ENCODE results near the gene SLC6A6. TPM values are rescaled to one million over a fixed set of nuclear protein-coding genes. Genes with fewer than 3 reads are reported as not detected.

The SLC6A6 gene
- total and polyA plus RNA-seq, 2 experiments from 2014 or later = 4.6 to 10.6 TPM

DNA sequence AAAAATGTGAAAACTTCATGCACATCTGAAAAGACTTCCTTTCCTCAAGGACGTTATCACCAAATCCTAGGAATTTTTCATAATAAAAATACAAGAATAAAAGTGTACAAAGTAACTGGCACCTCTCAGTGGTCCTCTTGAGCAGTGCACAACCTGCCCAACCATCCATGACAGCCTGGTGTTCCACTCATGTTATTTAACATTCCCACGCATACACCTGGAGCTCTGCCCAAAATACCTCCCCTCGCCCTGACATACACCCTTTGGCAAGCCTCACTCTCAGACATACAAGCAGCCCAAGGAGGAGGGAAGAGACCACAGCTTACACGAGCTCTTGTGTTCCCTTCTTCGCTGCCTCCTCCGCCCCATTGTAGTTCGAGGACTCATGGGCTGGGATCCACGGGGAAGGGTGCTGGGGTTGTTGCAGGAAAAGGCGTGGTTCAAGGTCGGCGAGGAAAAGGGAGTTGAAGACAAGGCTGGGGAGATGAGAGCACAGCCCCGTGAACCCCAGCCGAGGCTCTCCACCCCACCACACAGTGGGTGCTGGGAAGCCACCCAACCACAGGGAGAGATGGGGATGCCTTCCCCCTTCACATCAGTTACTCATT, 114.4 kb downstream of the SLC6A6 start:
- Histone ChIP-seq H4K20me1 (ENCODE audit: insufficient read depth) (no peaks in the 10 kb centered on the region), H3K9me2 (ENCODE audit: insufficient read depth) (no peaks in the 10 kb centered on the region), H3K4me2 (ENCODE audit: unreplicated experiment) (no peak overlapping the region), H3K27me3 (replicated peaks; ENCODE audit: insufficient read depth) (no peaks in the 10 kb centered on the region), H3K79me2 (ENCODE audit: insufficient read depth) (no peaks in the 10 kb centered on the region), H2AFZ (no peak overlapping the region), H3K9ac (no peak overlapping the region), H3K9me3 (ENCODE audit: low read depth) (no peaks in the 10 kb centered on the region), H3K36me3 (ENCODE audit: low read depth) (no peaks in the 10 kb centered on the region), H3F3A (ENCODE audit: insufficient read depth) (no peaks in the 10 kb centered on the region), H3K4me3 (no peak overlapping the region), H3K27ac (no peak overlapping the region), H3K4me1 (ENCODE audit: insufficient read depth) (no peaks in the 10 kb centered on the region)
- in situ Hi-C loops (cut with MboI) = loop anchor here (25.0 kb wide), 1 partner anchor 395 kb away; no protein-coding TSS in a partner anchor
- TF ChIP-seq EZH2 (IDR thresholded peaks at IDR 0.05; ENCODE audit: insufficient read depth, poor library complexity, severe bottlenecking) (no peak), EZH2phosphoT487 (IDR thresholded peaks at IDR 0.05; ENCODE audit: insufficient read depth, low read depth) (no peak)
- WGBS, 2 experiments (ENCODE audit: low coverage in 1 of 2, low lambda C conversion rate in 2 of 2, missing lambda C conversion rate in 2 of 2) = 72 to 73% methylated on average over 12 to 13 of the region's 13 CpGs
- DNase-seq = no peak

DNA sequence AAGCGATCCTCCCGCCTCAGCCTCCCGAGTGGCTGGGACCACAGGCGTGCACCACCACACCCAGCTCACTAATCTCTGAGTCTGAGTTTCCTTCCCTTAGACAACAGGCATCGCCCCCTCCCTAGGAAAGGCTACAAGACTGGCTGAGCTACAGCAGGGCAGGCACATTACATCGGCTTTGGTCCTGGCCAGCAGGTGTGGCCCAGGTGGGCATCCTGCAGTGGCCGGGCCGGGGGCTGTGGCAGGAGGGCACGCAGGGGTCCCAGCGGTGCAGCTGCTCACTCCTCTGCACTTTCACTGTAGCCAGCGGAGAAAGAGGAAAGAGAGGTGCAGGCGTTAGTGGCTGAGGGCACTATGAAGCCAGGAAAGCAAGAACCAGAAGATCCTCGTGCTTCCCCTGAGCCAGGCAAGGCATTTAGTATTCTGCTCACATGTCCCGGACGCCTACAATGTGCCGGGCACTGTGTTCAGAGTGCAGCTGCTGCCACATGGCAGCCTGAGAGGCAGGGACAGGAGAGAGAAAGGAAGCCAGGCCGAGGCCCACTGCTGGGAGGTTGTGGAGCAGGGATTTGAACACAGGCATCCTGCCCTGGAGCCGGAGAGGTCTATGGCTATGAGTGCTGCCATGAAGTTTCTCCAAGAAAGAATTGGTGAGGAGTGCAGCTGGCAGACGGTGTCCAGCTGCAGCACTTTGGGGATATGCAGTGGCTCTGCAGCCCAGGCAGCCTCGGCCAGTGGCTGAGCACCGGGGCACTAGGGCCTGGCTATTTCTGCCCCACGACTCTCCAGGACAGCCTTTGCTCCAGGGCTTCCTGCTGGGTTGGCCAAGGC, 115.4 kb downstream of the SLC6A6 start:
- no peaks in the 10 kb centered on the region for H3F3A ChIP-seq (ENCODE audit: insufficient read depth)
- H4K20me1 ChIP-seq (ENCODE audit: insufficient read depth) = no peaks in the 10 kb centered on the region
- H3K27me3 ChIP-seq (replicated peaks; ENCODE audit: insufficient read depth) = no peaks in the 10 kb centered on the region
- 62 to 71% methylated on average over 22 of the region's 22 CpGs for WGBS, 2 experiments (ENCODE audit: low coverage in 1 of 2, low lambda C conversion rate in 2 of 2, missing lambda C conversion rate in 2 of 2)
- TF ChIP-seq EZH2phosphoT487 (IDR thresholded peaks at IDR 0.05; ENCODE audit: insufficient read depth, low read depth) (no peak), EZH2 (IDR thresholded peaks at IDR 0.05; ENCODE audit: insufficient read depth, poor library complexity, severe bottlenecking) (no peak)
- in situ Hi-C loops (cut with MboI) = loop anchor here (25.0 kb wide), 1 partner anchor 394 kb away; no protein-coding TSS in a partner anchor
- no peak overlapping the region for H3K9ac ChIP-seq
- DNase-seq = no peak
- no peak overlapping the region for H3K4me2 ChIP-seq (ENCODE audit: unreplicated experiment)
- no peaks in the 10 kb centered on the region for H3K9me2 ChIP-seq (ENCODE audit: insufficient read depth)
- no peak overlapping the region for H2AFZ ChIP-seq
- H3K27ac ChIP-seq = no peak overlapping the region
- H3K9me3 ChIP-seq (ENCODE audit: low read depth) = no peaks in the 10 kb centered on the region
- no peak overlapping the region for H3K4me3 ChIP-seq
- H3K36me3 ChIP-seq (ENCODE audit: low read depth) = no peaks in the 10 kb centered on the region
- H3K79me2 ChIP-seq (ENCODE audit: insufficient read depth) = no peaks in the 10 kb centered on the region
- no peaks in the 10 kb centered on the region for H3K4me1 ChIP-seq (ENCODE audit: insufficient read depth)

DNA sequence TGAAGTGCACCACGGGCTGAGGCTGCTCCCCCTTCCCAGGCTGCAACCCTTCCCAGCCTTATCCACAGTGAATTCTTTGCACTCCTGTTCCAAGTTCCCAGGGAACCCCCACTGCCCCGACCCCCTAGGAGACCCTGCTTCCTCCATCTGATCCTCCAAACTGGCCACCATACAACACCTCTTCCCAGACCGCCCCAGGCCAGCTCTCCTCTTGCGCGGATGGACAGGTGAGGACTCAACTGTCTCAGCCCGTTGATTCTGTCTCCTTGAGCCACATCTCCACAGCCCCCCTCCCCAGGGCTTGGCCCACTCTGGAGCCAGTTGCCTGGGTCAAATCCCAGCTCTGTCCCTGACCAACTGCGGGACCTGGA, 116.0 kb downstream of the SLC6A6 start:
- 52 to 64% methylated on average over 7 of the region's 7 CpGs for WGBS, 2 experiments (ENCODE audit: low coverage in 1 of 2, low lambda C conversion rate in 2 of 2, missing lambda C conversion rate in 2 of 2)
- Histone ChIP-seq H3K9ac (no peak overlapping the region), H3K27ac (no peak overlapping the region), H3K9me2 (ENCODE audit: insufficient read depth) (no peaks in the 10 kb centered on the region), H3F3A (ENCODE audit: insufficient read depth) (no peaks in the 10 kb centered on the region), H3K4me1 (ENCODE audit: insufficient read depth) (no peaks in the 10 kb centered on the region), H3K9me3 (ENCODE audit: low read depth) (no peaks in the 10 kb centered on the region), H3K79me2 (ENCODE audit: insufficient read depth) (no peaks in the 10 kb centered on the region), H3K36me3 (ENCODE audit: low read depth) (no peaks in the 10 kb centered on the region), H3K27me3 (replicated peaks; ENCODE audit: insufficient read depth) (no peaks in the 10 kb centered on the region), H2AFZ (no peak overlapping the region), H3K4me2 (ENCODE audit: unreplicated experiment) (no peak overlapping the region), H4K20me1 (ENCODE audit: insufficient read depth) (no peaks in the 10 kb centered on the region), H3K4me3 (no peak overlapping the region)
- DNase-seq = no peak
- in situ Hi-C loops (cut with MboI) = loop anchor here (25.0 kb wide), 1 partner anchor 394 kb away; no protein-coding TSS in a partner anchor
- TF ChIP-seq EZH2 (IDR thresholded peaks at IDR 0.05; ENCODE audit: insufficient read depth, poor library complexity, severe bottlenecking) (no peak), EZH2phosphoT487 (IDR thresholded peaks at IDR 0.05; ENCODE audit: insufficient read depth, low read depth) (no peak)

DNA sequence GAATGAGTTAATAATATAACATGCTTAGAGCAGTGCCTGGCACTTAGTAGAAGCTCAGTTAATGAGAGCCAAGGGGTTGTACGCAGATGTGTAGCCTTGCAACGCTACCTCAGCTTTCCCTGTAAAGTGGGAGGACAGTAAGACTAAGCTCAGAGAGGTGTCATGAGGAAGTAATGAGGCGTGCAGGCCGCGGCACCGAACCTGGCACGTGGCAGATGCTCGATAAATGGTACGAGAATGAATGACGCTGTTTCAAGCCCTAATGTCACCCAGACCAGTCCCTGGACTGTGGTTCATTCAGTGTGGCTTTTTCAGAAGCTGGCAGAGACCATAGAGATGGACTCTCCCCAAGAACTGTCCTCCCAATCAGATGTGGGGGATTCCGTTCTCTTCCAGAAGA, 116.5 kb downstream of the SLC6A6 start:
- Histone ChIP-seq H2AFZ (no peak overlapping the region), H3K9me2 (ENCODE audit: insufficient read depth) (no peaks in the 10 kb centered on the region), H3K9me3 (ENCODE audit: low read depth) (no peaks in the 10 kb centered on the region), H3K9ac (no peak overlapping the region), H3K4me1 (ENCODE audit: insufficient read depth) (no peaks in the 10 kb centered on the region), H3K79me2 (ENCODE audit: insufficient read depth) (no peaks in the 10 kb centered on the region), H3K36me3 (ENCODE audit: low read depth) (no peaks in the 10 kb centered on the region), H3K4me2 (ENCODE audit: unreplicated experiment) (no peak overlapping the region), H3K27me3 (replicated peaks; ENCODE audit: insufficient read depth) (no peaks in the 10 kb centered on the region), H3K4me3 (no peak overlapping the region), H3K27ac (no peak overlapping the region), H3F3A (ENCODE audit: insufficient read depth) (no peaks in the 10 kb centered on the region), H4K20me1 (ENCODE audit: insufficient read depth) (no peaks in the 10 kb centered on the region)
- no peak for TF ChIP-seq EZH2phosphoT487 (IDR thresholded peaks at IDR 0.05; ENCODE audit: insufficient read depth, low read depth)
- TF ChIP-seq EZH2 (IDR thresholded peaks at IDR 0.05; ENCODE audit: insufficient read depth, poor library complexity, severe bottlenecking) = no peak
- DNase-seq = no peak
- in situ Hi-C loops (cut with MboI) = loop anchor here (25.0 kb wide), 1 partner anchor 393 kb away; no protein-coding TSS in a partner anchor
- 64 to 65% methylated on average over 11 of the region's 11 CpGs for WGBS, 2 experiments (ENCODE audit: low coverage in 1 of 2, low lambda C conversion rate in 2 of 2, missing lambda C conversion rate in 2 of 2)
